Fibroblast of lung (primary cell): ENCODE data around the gene SUPT3H. TPM values are rescaled to one million over a fixed set of nuclear protein-coding genes. Genes with fewer than 3 reads are reported as not detected.

Experiments
- DNase-seq, 2 donors: peaks; one replicate each; pipeline versions ENCODE4 v3.0.0 to v3.0.0-alpha.2; 2010; ENCODE audit warnings: low read depth in 2 of 2
- H2AFZ ChIP-seq: 2 replicates; pipeline ENCODE4 v1.5.1; 2012; ENCODE audit warnings: low read length, control low read depth, inconsistent platforms
- H3K27ac ChIP-seq: 2 replicates; pipeline ENCODE4 v1.5.1; 2011; ENCODE audit warnings: low read length, control low read depth; ENCODE audit not compliant: insufficient read depth
- H3K27me3 ChIP-seq: 2 replicates; pipeline ENCODE4 v1.5.1; 2011; ENCODE audit warnings: mild to moderate bottlenecking, low read length; ENCODE audit not compliant: control insufficient read depth, insufficient read depth
- H3K36me3 ChIP-seq: 2 replicates; pipeline ENCODE4 v1.5.1; 2011; ENCODE audit warnings: low read length; ENCODE audit not compliant: control insufficient read depth, insufficient read depth
- H3K4me1 ChIP-seq: 2 replicates; pipeline ENCODE4 v1.5.1; 2011; ENCODE audit warnings: low read length; ENCODE audit not compliant: control insufficient read depth, insufficient read depth; ENCODE audit errors: extremely low read depth
- H3K4me2 ChIP-seq: 2 replicates; pipeline ENCODE4 v1.5.1; 2011; ENCODE audit warnings: low read length, control low read depth; ENCODE audit not compliant: insufficient read depth; ENCODE audit errors: extremely low read depth
- H3K4me3 ChIP-seq, 4 experiments: fragments of 200-600 bp in 1 of 4; sonication (generic) in 1 of 4; replicated peaks in 1 of 4; 2 replicates each; pipeline ENCODE4 v1.5.1; 2011 to 2016; ENCODE audit warnings: low read length in 4 of 4, low read depth in 3 of 4, mild to moderate bottlenecking in 3 of 4, control low read depth in 2 of 4, inconsistent platforms in 1 of 4, mixed read lengths in 1 of 4; ENCODE audit not compliant: insufficient read depth in 1 of 4; ENCODE audit errors: control extremely low read depth in 1 of 4
- H3K79me2 ChIP-seq: 2 replicates; pipeline ENCODE4 v1.5.1; 2012; ENCODE audit warnings: mild to moderate bottlenecking, low read length, inconsistent platforms; ENCODE audit not compliant: control insufficient read depth, insufficient read depth
- H3K9ac ChIP-seq: 2 replicates; pipeline ENCODE4 v1.5.1; 2011; ENCODE audit warnings: mild to moderate bottlenecking, low read length, control low read depth; ENCODE audit not compliant: insufficient read depth
- H3K9me3 ChIP-seq: 2 replicates; pipeline ENCODE4 v1.5.1; 2012; ENCODE audit warnings: low read depth, low read length; ENCODE audit not compliant: control insufficient read depth, insufficient read depth
- H4K20me1 ChIP-seq: 2 replicates; pipeline ENCODE4 v1.5.1; 2011; ENCODE audit warnings: low read length; ENCODE audit not compliant: control insufficient read depth, insufficient read depth; ENCODE audit errors: extremely low read depth
- EZH2 ChIP-seq: IDR thresholded peaks from 2 replicates; pipeline ENCODE4 v1.5.1; 2012; ENCODE audit warnings: low read length, control low read depth, mild to moderate bottlenecking; ENCODE audit errors: missing control alignments
- polyA plus RNA-seq, 2 donors: library from polyadenylated mRNA; depleted of rRNA in 1 of 2; stranded (reverse) in 1 of 2; unstranded in 1 of 2; fragments of >200 nt; gene quantifications; 2 replicates each; pipeline ENCODE4 v1.2.1, GENCODE V29; 2011 to 2012; ENCODE audit warnings: missing spikeins in 1 of 2
- total RNA-seq: library from RNA; depleted of rRNA; stranded (reverse); fragments of >200 nt; gene quantifications from 2 replicates; pipeline ENCODE4 v1.2.1, GENCODE V29; 2014
- TF ChIP-seq, protein P1 (sequence below), 2 donors: IDR thresholded peaks in 1 of 2; conservative IDR thresholded peaks in 1 of 2; 1 replicate in 1 of 2; 2 replicates in 1 of 2; pipeline ENCODE4 v1.5.1; 2011 to 2012; ENCODE audit warnings: low read length in 2 of 2, control low read depth in 1 of 2, inconsistent platforms in 1 of 2, low read depth in 1 of 2, mild to moderate bottlenecking in 1 of 2

SUPT3H gene
- total and polyA plus RNA-seq, 2 donors (not counting 1 experiment from before 2014, with no cell fraction given) = 8.3 to 8.5 TPM

DNA sequence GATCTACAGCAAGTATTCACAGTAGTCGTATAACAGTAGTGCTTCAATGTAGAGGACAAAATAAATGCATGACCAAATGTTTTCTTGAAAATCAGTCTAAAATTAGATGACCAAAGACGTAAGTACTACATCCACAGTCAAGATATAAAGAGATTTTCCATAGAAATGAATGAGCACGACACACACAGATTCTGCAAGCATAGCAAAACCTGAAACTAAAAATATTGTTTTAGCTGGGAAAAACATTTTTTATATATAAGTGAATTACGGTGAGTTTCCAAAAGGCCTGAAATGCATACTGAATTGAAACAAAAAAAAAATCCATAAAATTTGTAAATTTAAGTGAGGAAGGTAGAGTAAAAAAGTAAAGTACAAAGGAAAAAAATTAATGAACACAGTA, 217.4 kb downstream of the SUPT3H start:
- TF ChIP-seq, protein P1, sequence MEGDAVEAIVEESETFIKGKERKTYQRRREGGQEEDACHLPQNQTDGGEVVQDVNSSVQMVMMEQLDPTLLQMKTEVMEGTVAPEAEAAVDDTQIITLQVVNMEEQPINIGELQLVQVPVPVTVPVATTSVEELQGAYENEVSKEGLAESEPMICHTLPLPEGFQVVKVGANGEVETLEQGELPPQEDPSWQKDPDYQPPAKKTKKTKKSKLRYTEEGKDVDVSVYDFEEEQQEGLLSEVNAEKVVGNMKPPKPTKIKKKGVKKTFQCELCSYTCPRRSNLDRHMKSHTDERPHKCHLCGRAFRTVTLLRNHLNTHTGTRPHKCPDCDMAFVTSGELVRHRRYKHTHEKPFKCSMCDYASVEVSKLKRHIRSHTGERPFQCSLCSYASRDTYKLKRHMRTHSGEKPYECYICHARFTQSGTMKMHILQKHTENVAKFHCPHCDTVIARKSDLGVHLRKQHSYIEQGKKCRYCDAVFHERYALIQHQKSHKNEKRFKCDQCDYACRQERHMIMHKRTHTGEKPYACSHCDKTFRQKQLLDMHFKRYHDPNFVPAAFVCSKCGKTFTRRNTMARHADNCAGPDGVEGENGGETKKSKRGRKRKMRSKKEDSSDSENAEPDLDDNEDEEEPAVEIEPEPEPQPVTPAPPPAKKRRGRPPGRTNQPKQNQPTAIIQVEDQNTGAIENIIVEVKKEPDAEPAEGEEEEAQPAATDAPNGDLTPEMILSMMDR (conservative IDR thresholded peaks at IDR 0.05 in 1 of 2, IDR thresholded peaks at IDR 0.05 in 1 of 2; ENCODE audit: low read depth in 1 of 2, low read length in 2 of 2) = no peak
- TF ChIP-seq EZH2 = no peak
- no peak for DNase-seq
- H3K27me3 ChIP-seq = no peaks in the 10 kb centered on the region
- no peak overlapping the region for H3K4me2 ChIP-seq
- H3K4me3 ChIP-seq = no peak overlapping the region
- no peaks in the 10 kb centered on the region for H3K4me1 ChIP-seq
- no peaks in the 10 kb centered on the region for H3K9me3 ChIP-seq
- no peak overlapping the region for H3K9ac ChIP-seq
- no peaks in the 10 kb centered on the region for H3K36me3 ChIP-seq
- H2AFZ ChIP-seq = no peak overlapping the region
- no peaks in the 10 kb centered on the region for H3K79me2 ChIP-seq
- H4K20me1 ChIP-seq = no peaks in the 10 kb centered on the region
- no peak overlapping the region for H3K27ac ChIP-seq

DNA sequence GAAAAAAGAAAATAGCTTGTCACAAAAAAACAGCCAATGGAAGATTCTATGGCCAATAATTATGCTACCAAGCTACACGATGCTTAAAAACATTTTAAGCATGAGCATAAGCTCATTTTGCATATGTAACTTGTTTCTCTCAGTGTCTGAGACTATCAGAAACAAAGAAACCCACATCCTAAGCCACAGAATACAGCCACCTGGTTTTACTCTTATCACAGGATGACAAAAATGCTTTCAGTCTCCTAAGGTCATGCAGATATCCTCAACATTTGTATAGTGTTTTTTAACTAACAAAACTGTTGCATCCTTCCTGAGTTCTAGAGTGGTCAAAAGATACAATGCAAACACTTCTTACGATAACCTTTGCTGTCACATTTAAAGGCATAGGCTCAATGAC, 221.7 kb downstream of the SUPT3H start:
- DNase-seq = peak in 1 of 2 donors; percentile 13
- Histone ChIP-seq H4K20me1 (no peaks in the 10 kb centered on the region), H3K9ac (no peak overlapping the region), H2AFZ (no peak overlapping the region), H3K27me3 (no peaks in the 10 kb centered on the region), H3K27ac (no peak overlapping the region), H3K4me3 (no peak overlapping the region), H3K4me1 (no peaks in the 10 kb centered on the region), H3K79me2 (no peaks in the 10 kb centered on the region), H3K4me2 (no peak overlapping the region), H3K9me3 (no peaks in the 10 kb centered on the region), H3K36me3 (no peaks in the 10 kb centered on the region)
- TF ChIP-seq EZH2 = no peak
- TF ChIP-seq, protein P1 (conservative IDR thresholded peaks at IDR 0.05 in 1 of 2, IDR thresholded peaks at IDR 0.05 in 1 of 2; ENCODE audit: low read depth in 1 of 2, low read length in 2 of 2) = no peak

DNA sequence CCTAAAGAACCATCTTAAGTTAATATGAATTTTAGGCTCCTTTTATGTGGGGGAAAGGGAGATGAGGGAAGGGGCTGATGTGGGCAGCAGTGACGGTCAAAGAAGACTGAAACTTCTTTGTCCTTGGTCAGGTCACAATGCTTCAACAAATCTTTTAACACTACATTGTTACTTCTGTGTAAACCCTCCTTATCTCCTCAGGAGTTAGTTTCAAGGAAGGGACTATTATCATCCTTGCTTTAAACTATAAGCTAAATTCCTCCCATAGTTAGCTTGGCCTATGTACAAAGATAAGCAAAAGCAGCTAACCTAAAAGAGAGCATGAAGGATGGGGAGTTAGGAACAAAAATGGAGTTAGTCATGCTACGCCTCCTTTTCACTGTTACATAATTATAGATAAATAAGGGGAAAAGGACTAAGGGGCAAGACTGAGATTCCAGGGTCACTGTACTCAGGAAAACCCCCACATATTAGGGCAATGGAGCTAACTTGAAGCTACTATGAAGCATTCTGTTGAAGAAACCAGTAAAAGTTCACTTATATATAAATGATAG, 222.3 kb downstream of the SUPT3H start:
- Histone ChIP-seq H3K79me2 (no peaks in the 10 kb centered on the region), H2AFZ (no peak overlapping the region), H3K4me2 (no peak overlapping the region), H4K20me1 (no peaks in the 10 kb centered on the region), H3K27ac (no peak overlapping the region), H3K36me3 (no peaks in the 10 kb centered on the region), H3K9ac (no peak overlapping the region), H3K4me3 (no peak overlapping the region), H3K9me3 (no peaks in the 10 kb centered on the region), H3K27me3 (no peaks in the 10 kb centered on the region), H3K4me1 (no peaks in the 10 kb centered on the region)
- TF ChIP-seq, protein P1 (conservative IDR thresholded peaks at IDR 0.05 in 1 of 2, IDR thresholded peaks at IDR 0.05 in 1 of 2; ENCODE audit: low read depth in 1 of 2, low read length in 2 of 2) = no peak
- no peak for TF ChIP-seq EZH2
- no peak for DNase-seq
